Trophoblast cell (in vitro differentiated cells and primary cell): ENCODE data around the gene MRGPRD.

ENCODE experiments used
- DNase-seq, 2 donors: peaks; one replicate each; pipeline ENCODE4 v3.0.0-alpha.2; 2016
- H2AFZ ChIP-seq: 2 replicates; pipeline ENCODE4 v1.6.1; 2013; ENCODE audit warnings: low read length, moderate library complexity, mild to moderate bottlenecking; ENCODE audit not compliant: insufficient read depth, poor library complexity
- H2AK5ac ChIP-seq: 2 replicates; pipeline ENCODE4 v1.6.1; 2013; ENCODE audit warnings: mild to moderate bottlenecking, low read length
- H2BK120ac ChIP-seq: 2 replicates; pipeline ENCODE4 v1.6.1; 2013; ENCODE audit warnings: low read length, mild to moderate bottlenecking, moderate library complexity; ENCODE audit not compliant: insufficient read depth, poor library complexity
- H2BK12ac ChIP-seq: 2 replicates; pipeline ENCODE4 v1.6.1; 2013; ENCODE audit warnings: mild to moderate bottlenecking, low read length, moderate library complexity
- H2BK5ac ChIP-seq: 2 replicates; pipeline ENCODE4 v1.6.1; 2013; ENCODE audit warnings: low read length, low read depth, moderate library complexity, mild to moderate bottlenecking; ENCODE audit not compliant: poor library complexity
- H3K14ac ChIP-seq: 2 replicates; pipeline ENCODE4 v1.6.1; 2013; ENCODE audit warnings: mild to moderate bottlenecking, low read length
- H3K18ac ChIP-seq: 2 replicates; pipeline ENCODE4 v1.6.1; 2013; ENCODE audit warnings: mild to moderate bottlenecking, low read length
- H3K23ac ChIP-seq: 2 replicates; pipeline ENCODE4 v1.6.1; 2013; ENCODE audit warnings: low read length
- H3K27ac ChIP-seq: 2 replicates; pipeline ENCODE4 v1.5.1; 2013; ENCODE audit warnings: low read depth, mild to moderate bottlenecking, inconsistent platforms, low read length, moderate library complexity
- H3K27me3 ChIP-seq: 2 replicates; pipeline ENCODE4 v1.6.1; 2013; ENCODE audit warnings: inconsistent platforms, mild to moderate bottlenecking, low read length, moderate library complexity; ENCODE audit not compliant: insufficient read depth
- H3K36me3 ChIP-seq, 2 experiments: 1 replicate in 1 of 2; 2 replicates in 1 of 2; pipeline ENCODE4 v1.6.1; 2013; ENCODE audit warnings: low read length in 2 of 2, mild to moderate bottlenecking in 2 of 2, moderate library complexity in 1 of 2; ENCODE audit not compliant: insufficient read depth in 2 of 2, control insufficient read depth in 1 of 2
- H3K4ac ChIP-seq: 2 replicates; pipeline ENCODE4 v1.6.1; 2013; ENCODE audit warnings: low read depth, mild to moderate bottlenecking, low read length, moderate library complexity
- H3K4me1 ChIP-seq, 2 experiments: 1 replicate in 1 of 2; 2 replicates in 1 of 2; pipeline ENCODE4 v1.6.1; 2013; ENCODE audit warnings: low read length in 2 of 2, mild to moderate bottlenecking in 2 of 2, moderate library complexity in 1 of 2; ENCODE audit not compliant: insufficient read depth in 2 of 2, control insufficient read depth in 1 of 2
- H3K4me2 ChIP-seq: 2 replicates; pipeline ENCODE4 v1.6.1; 2013; ENCODE audit warnings: inconsistent platforms, mild to moderate bottlenecking, low read length, moderate library complexity
- H3K4me3 ChIP-seq: 2 replicates; pipeline ENCODE4 v1.5.1; 2013; ENCODE audit warnings: mild to moderate bottlenecking, low read depth, low read length, inconsistent platforms
- H3K79me1 ChIP-seq: one replicate; pipeline ENCODE4 v1.6.1; 2013; ENCODE audit warnings: low read length
- H3K79me2 ChIP-seq: 2 replicates; pipeline ENCODE4 v1.6.1; 2013; ENCODE audit warnings: low read length, mild to moderate bottlenecking; ENCODE audit not compliant: control insufficient read depth, insufficient read depth, poor library complexity
- H3K9ac ChIP-seq: 2 replicates; pipeline ENCODE4 v1.6.1; 2013; ENCODE audit warnings: mild to moderate bottlenecking, low read length
- H3K9me3 ChIP-seq: 2 replicates; pipeline ENCODE4 v1.6.1; 2013; ENCODE audit warnings: low read depth, mild to moderate bottlenecking, control low read depth, inconsistent platforms, low read length; ENCODE audit not compliant: insufficient read depth
- H4K12ac ChIP-seq: 2 replicates; pipeline ENCODE4 v1.6.1; 2013; ENCODE audit warnings: low read depth, mild to moderate bottlenecking, low read length, moderate library complexity
- H4K8ac ChIP-seq: 2 replicates; pipeline ENCODE4 v1.6.1; 2013; ENCODE audit warnings: low read depth, mild to moderate bottlenecking, low read length, moderate library complexity
- H4K91ac ChIP-seq: one replicate; pipeline ENCODE4 v1.6.1; 2013; ENCODE audit warnings: low read depth, mild to moderate bottlenecking, low read length, moderate library complexity
- WGBS: extraction: QIAGEN DNeasy Blood & Tissue Kit; methylation state at CpG from one replicate; pipeline ENCODE4 v1.1.7; 2013; ENCODE audit warnings: missing lambda C conversion rate; ENCODE audit not compliant: insufficient read length, insufficient coverage; ENCODE audit errors: extremely low coverage; 5-methylcytosine and 5-hydroxymethylcytosine counted together

Gene MRGPRD

GRCh38 chr11:69014084-69014851, 33.5 kb upstream of the MRGPRD start:
- no CpG with 5 or more reads among the region's 28 CpGs for WGBS
- H3K79me1 ChIP-seq: peaks cover 2% of the 10 kb centered on the region

GRCh38 chr11:69013009-69013951, 32.5 kb upstream of the MRGPRD start, which contains the start of gene MRGPRF:
TSS of gene MRGPRF (minus strand) at chr11:69013246. CDS start at chr11:69009901, 3,345 bp downstream.
- Histone ChIP-seq H3K36me3 (no peaks in the 10 kb centered on the region), H4K8ac (no peak within 1 kb of the TSS), H3K23ac (no peak within 1 kb of the TSS), H3K4me2 (peak within 1 kb of the TSS; percentile 41), H3K4me1 (peaks cover 29 to 34% of the 10 kb centered on the region in 2 experiments), H3K4me3 (no peak within 1 kb of the TSS), H4K91ac (no peak within 1 kb of the TSS), H2AK5ac (no peak within 1 kb of the TSS), H3K14ac (no peak within 1 kb of the TSS), H2AFZ (no peak within 1 kb of the TSS), H2BK5ac (no peak within 1 kb of the TSS), H3K4ac (no peak within 1 kb of the TSS), H4K12ac (no peak within 1 kb of the TSS), H2BK12ac (no peak within 1 kb of the TSS), H2BK120ac (no peak within 1 kb of the TSS), H3K27ac (no peak within 1 kb of the TSS), H3K27me3 (no peaks in the 10 kb centered on the region), H3K79me2 (no peaks in the 10 kb centered on the region), H3K18ac (no peak within 1 kb of the TSS), H3K79me1 (peaks cover 2% of the 10 kb centered on the region), H3K9ac (no peak within 1 kb of the TSS), H3K9me3 (peaks cover 6% of the 10 kb centered on the region)
- WGBS: no CpG with 5 or more reads among the region's 43 CpGs
- no peak for DNase-seq

More at GRCh38 chr11:69014084-69014851, 33.5 kb upstream of the MRGPRD start:
- Histone ChIP-seq H3K79me2 (no peaks in the 10 kb centered on the region), H3K14ac (no peak overlapping the region), H3K18ac (no peak overlapping the region), H2BK5ac (no peak overlapping the region), H3K27ac (no peak overlapping the region), H2AK5ac (no peak overlapping the region), H3K4me1 (peaks cover 21 to 26% of the 10 kb centered on the region in 2 experiments), H4K8ac (no peak overlapping the region), H3K27me3 (no peaks in the 10 kb centered on the region), H2BK120ac (no peak overlapping the region), H4K12ac (no peak overlapping the region), H2BK12ac (no peak overlapping the region), H3K4me3 (no peak overlapping the region), H3K4me2 (no peak overlapping the region), H3K36me3 (no peaks in the 10 kb centered on the region), H3K9me3 (peaks cover 6% of the 10 kb centered on the region), H3K9ac (no peak overlapping the region), H3K4ac (no peak overlapping the region), H4K91ac (no peak overlapping the region), H3K23ac (no peak overlapping the region), H2AFZ (no peak overlapping the region)
- no peak for DNase-seq

- Histone ChIP-seq H2BK5ac (no peak overlapping the region), H2BK120ac (no peak overlapping the region), H2AFZ (no peak overlapping the region), H4K12ac (no peak overlapping the region), H3K18ac (no peak overlapping the region), H3K23ac (no peak overlapping the region), H3K4ac (no peak overlapping the region), H4K91ac (no peak overlapping the region), H2AK5ac (no peak overlapping the region), H3K27me3 (no peaks in the 10 kb centered on the region), H3K14ac (no peak overlapping the region), H3K4me3 (no peak overlapping the region), H4K8ac (no peak overlapping the region), H3K9me3 (peaks cover 4% of the 10 kb centered on the region), H3K36me3 (no peaks in the 10 kb centered on the region), H3K27ac (no peak overlapping the region), H3K79me2 (no peaks in the 10 kb centered on the region), H2BK12ac (no peak overlapping the region), H3K4me2 (peak overlapping the region; percentile 41), H3K4me1 (peaks cover 32 to 38% of the 10 kb centered on the region in 2 experiments), H3K9ac (no peak overlapping the region), H3K79me1 (peaks cover 2% of the 10 kb centered on the region)
- no CpG with 5 or more reads among the region's 21 CpGs for WGBS
- DNase-seq: no peak
These were observed 31.6 kb upstream of the MRGPRD start for GRCh38 chr11:69012092-69013008.

- Histone ChIP-seq H3K79me2 (no peaks in the 10 kb centered on the region), H2BK12ac (no peak overlapping the region), H3K4me1 (peaks cover 32 to 38% of the 10 kb centered on the region in 2 experiments), H2AFZ (no peak overlapping the region), H4K91ac (no peak overlapping the region), H2AK5ac (no peak overlapping the region), H3K23ac (no peak overlapping the region), H2BK5ac (no peak overlapping the region), H3K14ac (no peak overlapping the region), H3K9ac (no peak overlapping the region), H3K4me3 (no peak overlapping the region), H3K79me1 (peaks cover 2% of the 10 kb centered on the region), H3K4ac (no peak overlapping the region), H2BK120ac (no peak overlapping the region), H4K12ac (no peak overlapping the region), H3K4me2 (no peak overlapping the region), H3K36me3 (no peaks in the 10 kb centered on the region), H3K18ac (no peak overlapping the region), H3K27me3 (no peaks in the 10 kb centered on the region), H3K9me3 (peaks cover 3% of the 10 kb centered on the region), H4K8ac (no peak overlapping the region), H3K27ac (no peak overlapping the region)
- no CpG with 5 or more reads among the region's 9 CpGs for whole genome bisulfite sequencing
- DNase-seq: no peak
These were observed 30.9 kb upstream of the MRGPRD start for GRCh38 chr11:69011624-69012091.
